Measurements from ENCODE around the gene ART5.
"Not testable (repeated sequence)": the region's sequence is repeated elsewhere in the genome, so short reads cannot be mapped to it uniquely, and the experiment has no call there.

The ART5 gene

GRCh38 chr11:3616721-3617460 is 24.9 kb downstream of the ART5 start:
- no peak for DNase-seq

- no peak for DNase-seq
Measured at GRCh38 chr11:3615998-3616397, 25.8 kb downstream of the ART5 start.

- DNase-seq = no peak
Measured at GRCh38 chr11:3614742-3615171, 27.0 kb downstream of the ART5 start.

- DNase-seq = no peak
Measured at GRCh38 chr11:3613998-3614741, 27.6 kb downstream of the ART5 start.

- no peak for DNase-seq
Measured at GRCh38 chr11:3611976-3612678, 29.7 kb downstream of the ART5 start.

- no peak for DNase-seq
Measured at GRCh38 chr11:3610846-3611245, 30.9 kb downstream of the ART5 start.

GRCh38 chr11:3609416-3610265 is 32.2 kb downstream of the ART5 start:
- DNase-seq = peak in 1 of 2 experiments; percentile 4

GRCh38 chr11:3605771-3606203 is 36.0 kb downstream of the ART5 start:
- no peak for DNase-seq

GRCh38 chr11:3605283-3605662 is 36.5 kb downstream of the ART5 start:
- no peak for DNase-seq

- no peak for DNase-seq
Measured at GRCh38 chr11:3604167-3604566, 37.6 kb downstream of the ART5 start.

- not testable (repeated sequence) for DNase-seq
Measured at GRCh38 chr11:3600201-3600600, 41.6 kb downstream of the ART5 start.

- not testable (repeated sequence) for DNase-seq
Measured at GRCh38 chr11:3597743-3598142, 44.0 kb downstream of the ART5 start.

GRCh38 chr11:3591326-3591725 is 50.5 kb downstream of the ART5 start:
- not testable (repeated sequence) for DNase-seq

GRCh38 chr11:3590193-3590592 is 51.6 kb downstream of the ART5 start:
- not testable (repeated sequence) for DNase-seq

- not testable (repeated sequence) for DNase-seq
Measured at GRCh38 chr11:3588776-3589175, 53.0 kb downstream of the ART5 start.
